HG03378 (cell line): ENCODE data around the gene RNF41.
A peak's percentile ranks its signal among the peaks of the same experiment; 100 is the strongest.
"Not testable (repeated sequence)": the region's sequence is repeated elsewhere in the genome, so short reads cannot be mapped to it uniquely, and the experiment has no call there.

Experiments
- ATAC-seq: cut with Tn5 transposase; IDR thresholded peaks from one replicate; pipeline ENCODE4 v1.9.1; 2021; ENCODE audit warnings: mild to moderate bottlenecking, moderate library complexity; ENCODE audit not compliant: unreplicated experiment

RNF41 gene

GRCh38 chr12:56172839-56173238 lies 48.9 kb downstream of the RNF41 start:
- ATAC-seq, result no peak

- no peak for ATAC-seq
These were observed 52.4 kb downstream of the RNF41 start for GRCh38 chr12:56169229-56169759.

GRCh38 chr12:56165369-56165768 lies 56.4 kb downstream of the RNF41 start:
- no peak for ATAC-seq

DNA sequence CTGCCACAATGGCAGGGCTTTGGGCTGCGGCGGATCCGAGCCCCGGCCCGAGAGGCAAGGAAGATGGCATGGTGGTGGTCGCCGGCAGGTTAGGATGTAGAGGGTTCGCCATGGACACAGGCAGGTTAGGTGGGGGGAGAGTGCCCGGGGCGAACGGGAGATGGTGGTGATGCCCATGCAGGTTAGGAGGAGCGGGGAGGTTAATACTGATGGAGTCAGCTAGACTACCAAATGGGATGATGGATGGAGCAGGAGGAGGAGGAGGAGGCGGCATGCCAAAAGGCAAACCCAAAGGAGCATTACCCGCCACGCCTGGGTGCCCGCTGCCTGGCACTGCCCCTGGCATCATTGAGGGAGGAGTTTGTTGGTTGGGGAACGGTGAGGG lies 57.4 kb downstream of the RNF41 start:
- no peak for ATAC-seq

DNA sequence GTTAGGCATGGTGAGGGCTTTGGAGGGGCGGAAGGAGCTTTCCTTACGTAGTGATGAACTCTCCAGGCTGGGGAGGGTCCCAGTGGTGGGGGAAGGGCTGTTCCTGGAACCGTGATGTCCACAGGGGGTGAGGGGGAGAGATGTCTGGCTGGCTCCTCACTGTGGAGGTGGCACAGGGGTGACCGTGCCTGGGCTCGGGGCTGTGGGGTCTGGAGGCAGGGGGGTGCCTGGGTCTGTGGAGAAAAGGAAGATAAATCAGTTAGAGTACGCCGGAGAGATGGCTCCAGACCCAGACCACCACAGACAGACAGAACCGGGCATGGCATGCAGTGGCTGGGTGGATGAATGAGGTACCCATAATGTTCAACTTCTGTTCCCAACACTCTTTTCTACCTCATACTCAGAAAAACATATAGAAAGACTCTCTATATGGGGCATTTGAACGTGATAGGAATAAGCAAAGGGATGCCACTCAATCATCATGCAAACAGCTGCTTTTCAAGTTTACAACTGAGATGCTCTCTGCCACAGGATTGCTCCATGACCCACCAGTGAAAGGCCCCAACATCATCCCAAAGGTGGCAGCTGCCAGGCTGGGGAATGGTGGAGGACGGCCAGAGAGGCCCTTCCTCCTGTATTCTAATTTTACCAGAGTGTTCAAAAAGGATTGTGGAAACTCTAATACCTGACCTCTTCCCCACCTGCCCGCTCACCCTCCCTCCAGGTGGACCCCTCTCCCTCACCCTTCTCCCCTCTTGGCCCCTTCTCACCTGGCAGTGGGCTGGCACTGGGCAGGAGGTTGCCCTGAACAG lies 58.0 kb downstream of the RNF41 start:
- no peak for ATAC-seq

GRCh38 chr12:56162468-56163290 lies 59.0 kb downstream of the RNF41 start:
- no peak for ATAC-seq

DNA sequence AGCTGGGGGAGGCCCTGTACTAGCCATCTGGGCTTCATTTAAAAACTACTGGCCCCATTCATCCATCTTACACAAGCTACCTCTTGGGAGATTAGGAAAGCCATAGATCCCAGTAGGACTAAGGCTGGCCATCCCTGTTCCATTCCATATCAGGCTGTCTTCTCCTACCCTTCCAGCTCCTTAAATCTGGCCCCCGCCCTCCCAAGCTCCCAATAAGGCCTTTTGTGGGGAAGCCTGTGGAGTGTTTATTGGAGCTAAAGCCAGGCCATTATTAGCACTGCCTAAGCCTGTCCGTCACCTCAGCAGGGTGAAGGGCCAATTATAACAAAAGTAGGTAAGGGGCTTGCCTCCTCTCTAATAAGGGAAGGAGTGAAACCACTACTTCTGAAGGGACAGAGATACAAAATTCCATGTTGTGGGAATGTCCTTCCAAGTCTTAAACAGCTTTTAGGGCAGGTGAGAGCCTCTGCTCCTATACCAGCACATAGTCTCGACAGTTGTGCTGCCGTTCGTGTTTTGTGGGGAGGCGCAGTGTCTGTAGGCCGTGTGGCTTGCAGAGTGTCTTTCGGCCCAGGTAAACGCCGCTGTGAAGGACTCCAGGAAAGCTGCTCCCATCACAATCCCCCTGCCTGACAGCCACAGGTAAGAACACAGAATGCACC lies 59.9 kb downstream of the RNF41 start:
- ATAC-seq, result no peak

- no peak for ATAC-seq
These were observed 60.6 kb downstream of the RNF41 start for GRCh38 chr12:56160894-56161689.

- no peak for ATAC-seq
These were observed 61.4 kb downstream of the RNF41 start for GRCh38 chr12:56160193-56160763.

DNA sequence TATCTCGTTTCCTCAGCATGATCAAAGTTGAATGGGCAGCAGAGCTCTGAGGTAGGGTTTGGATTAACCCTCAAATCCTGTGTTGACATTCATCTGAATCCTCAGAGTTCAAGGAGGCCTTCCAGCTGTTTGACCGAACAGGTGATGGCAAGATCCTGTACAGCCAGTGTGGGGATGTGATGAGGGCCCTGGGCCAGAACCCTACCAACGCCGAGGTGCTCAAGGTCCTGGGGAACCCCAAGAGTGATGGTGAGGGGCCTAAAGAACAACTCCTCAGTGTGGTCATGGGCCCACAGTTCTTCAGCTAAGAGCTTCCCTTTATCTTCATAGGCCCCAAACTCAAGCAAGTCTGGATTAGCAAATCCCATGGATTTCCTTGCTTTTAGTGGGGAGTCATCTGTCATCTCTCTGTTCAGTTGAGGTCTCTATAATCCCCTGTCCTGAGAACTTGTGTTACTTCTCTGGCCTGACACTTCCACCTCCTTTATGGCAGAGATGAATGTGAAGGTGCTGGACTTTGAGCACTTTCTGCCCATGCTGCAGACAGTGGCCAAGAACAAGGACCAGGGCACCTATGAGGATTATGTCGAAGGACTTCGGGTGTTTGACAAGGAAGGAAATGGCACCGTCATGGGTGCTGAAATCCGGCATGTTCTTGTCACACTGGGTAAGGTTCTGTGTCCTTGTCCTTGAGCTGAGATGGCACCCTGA lies 62.1 kb downstream of the RNF41 start:
- ATAC-seq, result no peak

- ATAC-seq, result no peak
These were observed 62.7 kb downstream of the RNF41 start for GRCh38 chr12:56158926-56159461.

- ATAC-seq, result peak; percentile 72
These were observed 63.4 kb downstream of the RNF41 start, which contains the start of gene MYL6 for GRCh38 chr12:56158029-56158925. Gene MYL6, plus strand, starts transcription at chr12:56158359. Its CDS starts 43 bp downstream, at chr12:56158402.

GRCh38 chr12:56157201-56158028 lies 64.3 kb downstream of the RNF41 start:
- peak; percentile 26 for ATAC-seq

DNA sequence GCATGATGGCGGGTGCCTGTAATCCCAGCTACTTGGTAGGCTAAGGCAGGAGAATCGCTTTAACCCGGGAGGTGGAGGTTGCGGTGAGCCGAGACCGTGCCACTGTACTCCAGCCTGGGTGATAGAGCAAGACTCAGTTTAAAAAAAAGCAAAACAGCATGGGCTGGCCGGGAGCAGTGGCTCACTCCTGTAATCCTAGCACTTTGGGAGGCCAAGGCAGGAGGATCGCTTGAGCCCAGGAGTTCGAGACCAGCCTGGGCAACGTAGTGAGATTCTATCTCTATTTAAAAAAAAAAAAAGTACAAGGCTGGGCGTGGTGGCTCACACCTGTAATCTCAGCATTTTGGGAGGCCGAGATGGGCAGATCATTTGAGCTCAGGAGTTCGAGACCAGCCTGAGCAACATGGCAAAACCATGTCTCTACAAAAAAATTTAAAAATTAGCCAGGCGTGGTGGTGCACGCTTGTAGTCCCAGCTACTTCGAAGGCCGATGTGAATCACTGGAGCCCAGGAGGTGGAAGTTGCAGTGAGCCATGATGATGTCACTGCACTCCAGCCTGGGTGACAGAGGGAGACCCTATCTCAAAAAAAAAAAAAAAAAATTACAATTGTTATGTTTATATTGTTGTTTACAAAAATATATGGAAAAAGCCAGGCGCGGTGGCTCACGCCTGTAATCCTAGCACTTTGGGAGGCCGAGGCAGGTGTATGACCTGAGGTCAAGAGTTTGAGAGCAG lies 65.1 kb downstream of the RNF41 start:
- not testable (repeated sequence) for ATAC-seq

DNA sequence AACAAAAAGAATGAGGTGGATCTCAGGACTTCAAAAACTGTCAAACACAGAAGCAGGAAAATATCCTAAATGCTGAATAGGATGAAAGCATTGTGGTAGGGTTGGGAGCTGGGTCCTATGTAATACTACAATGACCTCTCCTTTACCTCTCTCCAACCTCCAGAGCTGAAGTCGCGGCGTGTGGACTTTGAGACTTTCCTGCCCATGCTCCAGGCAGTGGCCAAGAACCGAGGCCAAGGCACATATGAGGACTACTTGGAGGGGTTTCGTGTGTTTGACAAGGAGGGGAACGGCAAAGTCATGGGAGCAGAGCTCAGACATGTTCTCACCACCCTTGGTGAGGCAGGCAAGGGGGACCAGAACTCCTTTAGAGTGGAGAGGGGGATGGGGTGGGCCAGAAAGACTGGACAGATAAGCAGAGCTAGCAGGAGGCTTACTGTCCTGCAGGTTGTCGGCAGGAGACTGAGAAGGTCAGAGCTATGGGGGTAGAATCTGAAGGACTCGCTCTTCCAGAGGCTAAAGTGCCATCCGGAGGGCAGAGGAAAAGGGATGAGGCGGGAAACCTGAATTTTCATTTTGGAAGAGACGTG lies 66.4 kb downstream of the RNF41 start:
- no peak for ATAC-seq

DNA sequence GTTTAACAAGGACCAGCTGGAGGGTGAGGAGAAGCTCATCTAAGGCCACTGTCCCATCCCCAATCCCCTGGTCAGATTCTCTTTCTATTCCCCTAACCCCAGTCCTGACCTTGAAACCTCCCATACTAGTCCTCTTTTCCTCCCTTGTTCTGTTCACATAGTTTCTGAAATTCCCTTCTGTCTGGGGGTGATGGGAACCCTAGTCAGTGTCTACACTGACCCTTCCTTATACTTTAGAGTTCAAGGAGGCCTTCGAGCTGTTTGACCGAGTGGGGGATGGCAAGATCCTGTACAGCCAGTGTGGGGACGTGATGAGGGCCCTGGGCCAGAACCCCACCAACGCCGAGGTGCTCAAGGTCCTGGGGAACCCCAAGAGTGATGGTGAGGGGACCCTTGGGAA lies 66.9 kb downstream of the RNF41 start:
- ATAC-seq, result no peak
